GM18520 (cell line): ENCODE measurements around the gene COL1A2.

Experiments used
- ATAC-seq: cut with Tn5 transposase; IDR thresholded peaks from one replicate; pipeline ENCODE4 v1.9.1; 2021; ENCODE audit not compliant: unreplicated experiment

COL1A2 gene

GRCh38 chr7:94432817-94433216, 38.1 kb downstream of the COL1A2 start:
- no peak for ATAC-seq

DNA sequence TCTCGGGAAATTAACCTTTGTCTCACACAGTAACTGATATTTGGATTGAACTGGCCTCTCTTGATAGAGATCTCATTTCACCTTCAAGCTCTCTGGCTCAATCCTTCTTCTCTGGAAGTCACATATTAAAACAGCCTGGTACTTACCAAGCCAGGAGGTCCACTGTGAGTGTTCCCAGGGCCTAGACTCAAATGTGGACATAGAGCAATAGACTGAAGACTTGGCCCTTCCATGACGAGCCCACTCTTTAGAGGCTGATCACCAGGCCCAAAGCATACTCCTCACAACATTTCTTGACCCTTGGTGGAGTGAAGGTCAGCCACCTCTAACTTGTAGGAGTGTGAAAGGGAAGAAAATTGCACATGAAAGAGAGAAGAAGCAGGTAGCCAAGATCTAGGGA, 38.5 kb downstream of the COL1A2 start:
- ATAC-seq = no peak

DNA sequence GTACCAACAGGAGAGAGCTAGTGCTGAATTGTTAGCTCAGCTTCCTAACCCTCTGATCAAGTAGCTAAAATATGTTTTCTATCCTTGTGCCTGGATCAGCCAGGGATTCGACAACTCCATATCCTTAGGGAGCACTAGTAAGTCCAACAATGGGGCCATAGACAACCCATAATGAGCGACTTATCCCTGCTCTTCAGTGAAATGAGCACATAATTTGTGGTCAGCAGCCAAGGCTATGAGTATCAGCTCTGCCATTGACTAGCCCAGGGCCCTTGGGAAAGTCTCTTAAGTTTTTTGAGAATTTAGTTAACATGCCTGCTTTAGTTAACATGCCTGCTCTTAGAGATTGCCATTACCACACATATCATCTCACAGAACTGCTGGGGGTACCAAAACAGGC, 39.3 kb downstream of the COL1A2 start:
- ATAC-seq = no peak

DNA sequence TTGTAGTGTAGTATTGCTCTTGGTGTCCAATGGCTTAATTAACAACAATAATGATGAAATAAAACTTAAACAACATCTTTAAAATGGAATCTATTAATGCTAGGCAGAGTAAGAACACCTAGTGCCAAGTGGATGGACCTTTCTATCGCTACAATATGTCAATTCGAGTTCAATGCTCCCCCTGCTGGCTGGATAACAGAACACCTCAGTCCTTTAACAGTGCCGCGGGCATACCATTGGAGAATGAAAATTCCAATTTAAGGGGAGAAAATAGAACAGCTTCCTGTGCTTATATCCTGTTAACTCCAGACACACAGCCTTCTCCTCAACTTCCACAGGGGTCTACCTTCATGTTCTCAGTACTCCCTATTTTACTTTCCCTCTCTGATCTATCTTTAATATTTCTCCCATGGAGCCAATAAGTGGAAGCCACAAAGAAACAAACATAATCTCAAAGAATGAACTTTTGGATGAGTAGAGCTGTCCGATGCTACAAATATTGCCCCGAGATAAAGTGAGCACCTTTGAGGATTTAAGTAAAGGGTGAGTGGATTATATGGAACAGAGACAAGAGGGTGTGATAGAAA, 41.4 kb downstream of the COL1A2 start:
- peak; percentile 77 for ATAC-seq

DNA sequence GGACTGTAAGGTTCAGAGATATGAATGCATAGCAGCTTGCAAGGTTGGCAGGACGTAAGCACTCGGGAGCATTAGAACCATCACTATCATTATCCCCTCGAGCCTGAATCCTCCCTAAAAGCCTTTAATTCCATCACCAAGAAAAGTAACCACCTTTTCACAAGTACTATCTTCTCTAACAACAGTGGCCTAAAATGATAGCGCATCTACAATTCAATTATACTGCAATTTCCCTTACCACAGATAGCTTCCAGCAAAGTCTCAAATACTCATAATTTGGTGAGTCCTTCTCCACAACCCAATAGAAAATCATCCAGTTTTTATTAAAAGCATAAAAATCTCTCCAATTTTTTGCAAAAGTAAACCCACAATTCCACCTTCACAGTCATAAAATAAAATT, 42.0 kb downstream of the COL1A2 start:
- no peak for ATAC-seq

DNA sequence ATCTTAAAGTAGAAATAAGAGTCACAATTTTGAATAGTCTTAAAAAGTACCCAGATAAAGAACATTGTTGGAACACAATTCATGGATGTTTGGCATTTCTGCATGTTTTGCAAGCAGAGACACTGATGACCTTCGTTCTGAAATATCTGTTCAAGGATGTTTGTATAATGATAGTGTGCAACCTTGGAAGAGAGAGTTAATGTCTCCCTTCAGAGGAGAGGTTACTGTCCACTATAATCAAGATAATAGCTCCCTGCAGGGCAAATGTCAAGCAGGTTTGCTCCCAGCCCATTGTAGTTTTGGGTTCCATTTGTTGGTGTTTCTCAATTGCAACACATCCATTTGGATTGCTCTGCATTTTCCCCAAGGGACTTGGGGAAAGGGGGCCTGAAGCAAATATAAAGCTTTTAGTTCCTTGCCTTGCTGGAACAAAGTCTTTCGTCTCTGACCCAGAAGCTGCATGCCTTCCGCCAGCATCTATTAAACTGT, 45.2 kb downstream of the COL1A2 start:
- ATAC-seq = no peak

GRCh38 chr7:94440451-94441039, 45.9 kb downstream of the COL1A2 start:
- ATAC-seq = no peak

- no peak for ATAC-seq
Observed at GRCh38 chr7:94441138-94441537, 46.4 kb downstream of the COL1A2 start.

DNA sequence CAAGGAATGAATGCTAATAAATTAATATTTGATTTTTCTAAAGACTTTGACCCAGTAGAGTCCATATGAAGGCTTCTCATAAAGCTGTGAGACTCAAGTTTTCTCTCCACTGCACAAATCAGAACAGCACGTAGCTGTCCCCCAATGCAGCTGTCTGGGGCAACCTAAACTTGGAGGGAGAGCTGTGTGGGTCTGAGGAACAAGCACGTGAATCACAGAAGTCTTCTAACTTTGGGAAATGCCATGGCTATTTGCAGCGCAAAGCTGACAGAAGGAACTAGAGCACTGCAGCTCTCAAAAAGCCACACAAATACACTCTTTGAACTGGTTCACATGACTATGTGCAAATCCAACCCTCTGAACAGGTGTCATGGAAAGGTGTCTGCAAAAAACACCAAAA, 47.9 kb downstream of the COL1A2 start:
- no peak for ATAC-seq

GRCh38 chr7:94444813-94445212, 50.1 kb downstream of the COL1A2 start:
- ATAC-seq = no peak

DNA sequence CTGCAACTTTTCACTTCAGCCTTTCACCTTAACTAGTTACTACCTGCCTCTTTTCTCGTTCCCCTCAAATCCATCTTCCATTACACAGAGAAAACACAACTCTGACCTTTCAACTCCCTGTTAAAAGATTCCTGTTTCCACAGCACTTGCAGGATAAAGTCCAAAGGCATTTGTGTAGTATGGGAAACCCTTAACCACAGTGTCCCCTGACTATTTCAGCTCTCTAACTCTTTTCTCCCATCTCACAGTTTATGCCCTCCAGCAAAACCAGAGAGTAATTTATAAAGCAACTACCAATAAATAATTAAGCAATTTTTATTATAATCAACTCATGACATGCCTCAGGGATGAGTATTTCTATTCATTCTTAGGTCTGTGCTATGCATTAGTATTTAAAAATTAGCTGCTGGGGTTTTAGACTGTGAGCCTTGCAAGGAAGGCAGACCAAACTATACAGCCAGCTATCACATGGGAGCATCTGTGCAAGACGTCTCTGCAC, 51.0 kb downstream of the COL1A2 start:
- no peak for ATAC-seq

DNA sequence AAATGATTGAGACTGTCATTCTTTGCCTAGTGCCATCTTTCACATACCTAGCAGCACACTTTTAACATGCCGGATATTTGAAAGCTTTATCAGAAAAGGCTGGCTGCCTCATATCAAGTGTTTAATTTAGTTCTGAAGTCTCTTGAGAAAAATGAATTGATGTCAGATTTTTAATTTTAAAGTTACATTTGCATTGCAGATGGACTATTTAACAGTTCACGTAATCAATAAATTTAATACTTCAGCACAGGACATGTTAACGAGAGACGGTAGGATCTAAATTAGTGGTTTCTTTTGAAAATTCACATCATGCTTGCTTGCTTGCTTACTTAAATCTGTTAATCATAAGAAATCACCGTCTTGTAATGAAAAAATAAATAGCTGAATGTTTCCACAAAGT, 51.6 kb downstream of the COL1A2 start:
- ATAC-seq = no peak

GRCh38 chr7:94449151-94449725, 54.5 kb downstream of the COL1A2 start:
- peak; percentile 55 for ATAC-seq

GRCh38 chr7:94450044-94450697, 55.5 kb downstream of the COL1A2 start:
- no peak for ATAC-seq

GRCh38 chr7:94451187-94451586, 56.5 kb downstream of the COL1A2 start:
- ATAC-seq = no peak

- no peak for ATAC-seq
Observed at GRCh38 chr7:94452239-94452638, 57.5 kb downstream of the COL1A2 start.

GRCh38 chr7:94453898-94454297, 59.2 kb downstream of the COL1A2 start:
- no peak for ATAC-seq

- no peak for ATAC-seq
Observed at GRCh38 chr7:94458041-94458440, 63.3 kb downstream of the COL1A2 start.

DNA sequence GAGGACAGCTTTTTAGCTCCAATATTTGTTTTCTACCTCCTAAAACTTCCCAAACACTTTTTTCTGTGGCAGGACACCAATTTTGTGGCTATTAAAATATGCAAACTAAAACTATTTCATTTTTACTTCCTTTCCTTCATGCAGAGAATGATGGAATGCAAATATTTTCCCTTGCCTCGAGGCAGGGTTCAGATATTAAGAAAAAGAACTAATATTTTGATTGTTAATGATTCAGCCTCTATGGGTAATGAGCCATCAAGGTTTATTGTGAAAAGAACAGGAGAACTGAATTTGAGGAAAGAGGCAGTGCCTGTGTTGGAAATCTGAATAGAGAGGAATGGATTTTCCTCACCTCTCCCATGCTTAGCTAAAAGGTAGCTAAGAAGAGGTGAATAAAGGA, 71.8 kb downstream of the COL1A2 start:
- ATAC-seq = no peak

DNA sequence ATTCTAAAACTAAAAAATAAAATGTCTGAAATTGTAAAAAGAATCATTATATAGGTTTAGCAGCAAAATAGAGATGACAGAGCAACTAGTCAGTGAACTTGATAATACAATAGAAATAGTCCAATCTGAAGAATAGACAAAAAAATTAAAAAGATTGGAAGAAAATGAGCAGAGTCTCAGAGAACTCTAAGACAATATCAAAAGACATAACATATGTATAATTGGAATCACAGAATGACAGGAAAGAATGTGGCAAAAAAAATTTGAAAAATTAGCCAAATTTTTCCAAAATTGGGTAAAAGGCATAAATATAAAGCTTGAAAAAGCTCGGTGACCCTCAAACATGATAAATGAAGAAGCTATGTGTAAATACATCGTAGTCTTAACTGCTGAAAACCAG, 76.9 kb downstream of the COL1A2 start:
- ATAC-seq = no peak

DNA sequence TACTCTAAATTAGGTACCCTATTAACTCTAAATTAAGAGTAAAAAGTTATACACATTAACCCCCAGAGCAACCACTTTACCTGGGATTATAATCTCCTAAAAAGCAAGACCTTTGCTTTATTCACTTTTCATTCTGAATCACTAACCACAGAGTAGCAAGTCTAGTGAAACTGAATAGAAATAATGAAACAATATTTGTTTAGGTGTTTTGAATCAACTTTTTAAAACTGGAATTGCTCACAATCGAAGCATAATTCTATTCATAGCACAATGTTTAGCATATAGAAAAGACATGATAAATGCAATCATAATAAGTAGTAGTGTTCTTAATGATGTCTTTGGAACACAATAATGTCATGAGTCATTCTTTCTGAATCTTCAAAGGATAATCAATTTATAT, 77.9 kb downstream of the COL1A2 start:
- peak; percentile 63 for ATAC-seq

DNA sequence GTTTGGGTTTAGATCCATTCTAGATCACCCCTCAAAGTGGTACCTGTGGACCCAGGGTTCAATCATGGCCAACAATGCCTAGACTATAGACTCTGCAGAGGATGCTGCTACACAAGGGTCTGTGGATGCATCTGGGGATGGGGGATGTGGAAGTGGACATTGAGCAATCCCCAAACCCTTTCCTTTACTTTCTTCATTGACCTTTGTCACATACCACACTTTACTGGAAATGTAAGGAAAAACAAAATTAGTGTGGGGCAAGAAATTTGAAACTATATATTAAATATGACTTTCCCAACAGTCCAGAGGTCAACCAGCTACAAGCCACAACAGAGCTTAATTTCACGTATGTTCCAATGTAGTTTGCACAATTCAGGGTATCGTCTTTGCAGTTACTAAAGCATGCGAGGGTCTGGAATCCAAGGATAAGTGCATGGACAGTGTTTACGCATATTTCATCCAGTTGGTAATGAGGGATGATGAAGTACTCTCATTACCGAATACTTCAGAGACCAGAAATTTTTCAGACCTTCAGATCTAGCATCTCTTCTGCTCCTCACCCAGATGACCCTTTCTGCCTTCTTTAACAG, 81.7 kb downstream of the COL1A2 start:
- no peak for ATAC-seq
